D721Med (cell line): ENCODE measurements around the gene PGF.
"Not testable (repeated sequence)": the region's sequence is repeated elsewhere in the genome, so short reads cannot be mapped to it uniquely, and the experiment has no call there.

Source experiments
- DNase-seq: peaks from one replicate; pipeline ENCODE4 v3.0.0; 2011; ENCODE audit warnings: low spot score; ENCODE audit not compliant: insufficient read length
- FAIRE-seq: peaks from 2 replicates; lab custom pipeline; 2011; peaks lifted over from hg19 to GRCh38; lab: Jason Lieb, UNC
- CTCF ChIP-seq: IDR thresholded peaks from 2 replicates; pipeline ENCODE4 v1.5.1; 2012; ENCODE audit warnings: mild to moderate bottlenecking, control low read depth; ENCODE audit not compliant: insufficient read depth; ENCODE audit errors: missing control alignments

Gene PGF

GRCh38 chr14:74955229-74956026, at the start of gene PGF:
TSS of gene PGF (minus strand) at chr14:74955597. CDS start at chr14:74955242, 355 bp downstream.
- no peak for FAIRE-seq
- DNase-seq = no peak

DNA sequence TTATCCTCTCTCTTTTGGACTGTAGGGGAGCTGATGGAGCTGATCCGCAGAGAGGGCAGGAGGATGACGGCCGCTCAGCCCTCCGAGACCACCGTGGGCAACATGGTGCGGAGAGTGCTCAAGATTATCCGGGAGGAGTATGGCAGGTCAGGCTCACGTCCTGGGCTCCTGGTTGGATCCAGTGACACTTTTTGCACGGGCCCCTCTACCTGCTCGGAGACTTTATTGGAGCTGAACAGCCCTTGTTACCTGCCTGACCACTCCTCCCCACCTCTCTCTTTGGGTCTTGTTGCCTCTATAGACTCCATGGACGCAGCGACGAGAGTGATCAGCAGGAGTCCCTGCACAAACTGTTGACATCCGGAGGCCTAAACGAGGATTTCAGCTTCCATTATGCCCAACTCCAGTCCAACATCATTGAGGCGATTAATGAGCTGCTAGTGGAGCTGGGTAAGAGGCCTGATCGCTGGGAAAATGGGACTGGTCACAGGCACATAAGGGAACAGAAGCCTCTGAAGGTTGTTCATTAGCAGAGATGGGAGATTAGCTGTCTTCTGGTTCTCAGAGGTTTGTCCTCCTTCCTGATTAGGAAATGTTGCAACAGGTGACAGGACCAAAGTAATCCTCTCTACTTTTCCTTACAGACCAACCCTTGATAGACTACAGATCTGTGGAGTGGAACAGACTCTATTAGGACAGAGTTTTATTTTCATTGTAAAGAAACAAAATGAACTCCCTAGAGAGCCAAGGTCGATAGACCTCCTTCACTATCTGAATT, 48.0 kb upstream of the PGF start:
- TF ChIP-seq CTCF = no peak
- no peak for FAIRE-seq
- DNase-seq = no peak

More at GRCh38 chr14:74955229-74956026, at the start of gene PGF:
- no peak for TF ChIP-seq CTCF

- FAIRE-seq = no peak
- peak; percentile 84 for DNase-seq
- TF ChIP-seq CTCF = no peak
These were observed 47.2 kb upstream of the PGF start, which contains the start of gene EIF2B2 for GRCh38 chr14:75002392-75003249. TSS of gene EIF2B2 (plus strand) at chr14:75002921. CDS start at chr14:75002991, 70 bp downstream.

DNA sequence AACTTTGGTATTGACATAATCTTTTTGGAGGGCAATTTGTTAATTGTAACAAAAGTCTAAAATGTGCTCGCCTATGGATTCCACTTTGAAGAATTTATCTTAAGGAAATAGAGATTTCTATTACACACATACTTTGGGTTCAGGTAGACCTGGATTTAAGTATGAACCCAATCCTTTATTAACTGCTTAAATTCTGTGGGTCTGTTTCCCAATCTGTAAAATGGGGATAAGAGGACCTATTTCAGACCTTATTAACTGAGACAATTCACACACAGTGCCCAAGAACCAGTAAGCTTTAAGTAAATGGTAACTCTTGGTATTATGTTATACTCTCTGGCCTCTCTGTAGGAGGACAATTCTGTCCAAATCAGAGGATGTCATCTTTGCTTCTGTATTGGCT, 46.5 kb upstream of the PGF start:
- FAIRE-seq = no peak
- no peak for TF ChIP-seq CTCF
- no peak for DNase-seq

DNA sequence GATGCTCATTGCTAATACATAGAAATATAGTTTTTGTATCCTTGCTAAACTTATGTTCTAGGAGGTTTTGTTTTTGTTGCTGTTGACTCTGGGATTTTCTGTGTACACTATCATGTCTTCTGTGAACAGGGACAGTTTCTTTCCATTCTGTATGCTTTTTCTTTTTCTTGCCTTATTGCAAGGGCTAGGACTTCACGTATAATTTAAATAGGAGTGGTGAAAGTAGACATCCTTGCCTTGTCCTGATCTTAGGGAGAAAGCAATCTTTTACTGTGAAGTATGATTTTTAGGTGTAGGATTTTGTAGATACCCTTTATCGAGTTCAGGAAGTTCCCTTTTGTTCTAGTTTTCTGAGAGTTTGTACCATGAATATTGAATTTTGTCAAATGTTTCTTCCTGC, 45.9 kb upstream of the PGF start:
- TF ChIP-seq CTCF = no peak
- no peak for DNase-seq
- no peak for FAIRE-seq

- not testable (repeated sequence) for DNase-seq, FAIRE-seq
These were observed 40.4 kb upstream of the PGF start for GRCh38 chr14:74995781-74996180.

- FAIRE-seq, DNase-seq: not testable (repeated sequence)
These were observed 38.8 kb upstream of the PGF start for GRCh38 chr14:74994182-74994581.
